DMS 273 treated with DMSO at 0.1 percent for 48 hours (cell line): ENCODE results near the gene GRK3.

Experiments used
- DNase-seq: peaks from one replicate; lab custom pipeline; 2025; lab: John Stamatoyannopoulos, UW

Gene GRK3

GRCh38 chr22:25626624-25626990, 62.1 kb downstream of the GRK3 start:
- DNase-seq: no peak

GRCh38 chr22:25627271-25627852, 62.9 kb downstream of the GRK3 start:
- no peak for DNase-seq

- no peak for DNase-seq
These were observed 64.0 kb downstream of the GRK3 start for GRCh38 chr22:25628494-25628893.

GRCh38 chr22:25629613-25630012, 65.1 kb downstream of the GRK3 start:
- DNase-seq: no peak

DNA sequence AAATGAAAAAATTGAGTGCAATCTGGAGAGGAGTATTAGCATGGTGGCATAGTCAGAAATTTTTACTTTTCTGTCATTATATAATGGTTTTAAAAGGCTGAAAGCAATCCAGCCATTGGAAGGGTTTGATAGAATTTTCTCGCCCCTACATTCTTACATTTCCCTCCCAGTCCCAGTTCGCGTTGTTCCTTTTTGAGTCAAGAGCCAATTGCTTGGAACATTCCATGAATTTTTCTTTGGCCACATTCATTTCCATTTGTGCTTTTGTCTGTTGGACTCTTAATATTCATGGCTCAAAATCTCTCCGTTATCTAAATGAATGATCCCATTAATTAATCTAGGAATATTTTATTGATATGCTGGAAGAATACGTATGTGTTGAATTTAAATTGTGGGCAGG, 66.0 kb downstream of the GRK3 start:
- DNase-seq: no peak

- no peak for DNase-seq
These were observed 71.8 kb downstream of the GRK3 start for GRCh38 chr22:25636323-25636722.

DNA sequence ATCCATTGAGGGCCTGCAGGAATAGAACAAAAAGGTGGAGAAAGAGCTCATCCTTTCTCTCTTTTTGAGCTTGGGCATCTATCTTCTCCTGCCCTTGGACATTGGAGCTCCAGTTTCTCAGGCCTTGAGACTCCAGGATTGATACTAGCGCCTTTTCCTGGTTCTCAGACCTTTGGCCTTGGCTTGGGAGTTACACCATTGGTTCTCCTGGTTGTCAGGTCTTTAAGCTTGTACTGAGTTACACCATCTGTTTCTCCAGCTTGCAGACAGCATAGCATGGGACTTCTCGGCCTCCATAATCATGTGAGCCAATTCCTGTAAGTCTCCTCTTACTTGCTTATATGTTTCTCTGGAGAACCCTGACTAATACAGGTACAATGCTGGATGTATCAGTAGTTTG, 72.6 kb downstream of the GRK3 start:
- DNase-seq: no peak

DNA sequence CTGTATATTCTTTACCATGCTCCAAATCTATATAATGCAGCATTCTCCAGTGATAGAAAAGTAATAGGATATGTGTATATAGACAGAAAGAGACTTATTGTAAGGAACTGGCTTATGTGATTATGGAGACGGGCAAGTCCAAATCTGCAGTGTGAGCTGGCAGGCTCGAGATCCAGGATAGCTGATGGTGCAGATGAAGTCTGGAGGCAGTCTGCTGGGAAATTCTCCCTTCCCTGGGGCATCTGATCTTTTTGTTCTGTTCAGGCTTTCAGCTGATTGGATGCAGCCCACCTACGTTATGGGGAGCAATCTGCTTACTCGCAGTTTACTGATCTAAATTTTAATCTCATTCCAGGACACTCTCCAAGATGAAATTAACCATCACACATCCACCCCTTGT, 73.2 kb downstream of the GRK3 start:
- no peak for DNase-seq

DNA sequence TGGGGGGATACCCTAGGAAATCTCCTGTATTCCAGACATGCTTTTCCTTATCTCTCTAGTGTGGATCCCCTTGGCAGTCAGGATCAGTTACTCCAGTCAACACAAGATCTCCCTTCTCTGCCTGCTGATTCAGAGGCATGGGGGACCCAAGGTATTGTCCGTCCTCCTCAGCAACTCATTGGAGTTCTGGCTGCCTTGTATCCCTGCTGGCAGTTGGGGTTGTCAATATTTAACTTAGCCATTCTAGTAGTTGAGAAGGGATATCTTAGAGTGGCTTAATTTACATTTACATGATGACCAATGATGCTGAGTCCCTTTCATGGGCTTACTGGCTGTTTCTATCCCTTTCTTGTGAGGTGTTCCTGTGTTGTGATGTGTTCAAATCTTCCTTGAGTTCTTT, 74.2 kb downstream of the GRK3 start:
- no peak for DNase-seq

GRCh38 chr22:25641650-25642049, 77.2 kb downstream of the GRK3 start:
- no peak for DNase-seq

GRCh38 chr22:25643232-25644000, 78.9 kb downstream of the GRK3 start:
- DNase-seq: no peak

- DNase-seq: no peak
These were observed 79.6 kb downstream of the GRK3 start for GRCh38 chr22:25644122-25644521.

GRCh38 chr22:25645266-25645665, 80.8 kb downstream of the GRK3 start:
- DNase-seq: no peak

- no peak for DNase-seq
These were observed 81.5 kb downstream of the GRK3 start for GRCh38 chr22:25645964-25646363.

- DNase-seq: no peak
These were observed 86.4 kb downstream of the GRK3 start for GRCh38 chr22:25650833-25651232.

- DNase-seq: no peak
These were observed 87.0 kb downstream of the GRK3 start for GRCh38 chr22:25651332-25652085.

DNA sequence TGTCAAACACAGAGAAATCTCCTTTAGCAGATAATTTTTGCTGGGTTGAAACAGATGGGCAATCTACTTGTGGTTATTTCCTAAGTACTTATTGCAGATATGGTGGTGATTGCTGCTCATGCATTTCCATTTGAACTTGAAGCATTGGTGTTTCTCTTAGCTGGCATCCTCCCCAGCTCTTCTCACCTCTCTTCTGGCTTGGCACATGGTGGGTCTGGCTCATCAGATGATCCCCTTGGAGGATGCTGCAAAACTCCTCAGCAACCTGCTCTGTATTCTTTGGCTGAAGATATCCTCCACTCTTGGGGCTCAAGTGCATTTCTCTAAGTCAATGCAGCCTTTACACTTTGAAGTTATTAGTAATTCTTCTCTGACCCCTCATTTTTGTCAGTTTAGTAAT, 90.2 kb downstream of the GRK3 start:
- no peak for DNase-seq

- no peak for DNase-seq
These were observed 91.0 kb downstream of the GRK3 start for GRCh38 chr22:25655371-25655935.

DNA sequence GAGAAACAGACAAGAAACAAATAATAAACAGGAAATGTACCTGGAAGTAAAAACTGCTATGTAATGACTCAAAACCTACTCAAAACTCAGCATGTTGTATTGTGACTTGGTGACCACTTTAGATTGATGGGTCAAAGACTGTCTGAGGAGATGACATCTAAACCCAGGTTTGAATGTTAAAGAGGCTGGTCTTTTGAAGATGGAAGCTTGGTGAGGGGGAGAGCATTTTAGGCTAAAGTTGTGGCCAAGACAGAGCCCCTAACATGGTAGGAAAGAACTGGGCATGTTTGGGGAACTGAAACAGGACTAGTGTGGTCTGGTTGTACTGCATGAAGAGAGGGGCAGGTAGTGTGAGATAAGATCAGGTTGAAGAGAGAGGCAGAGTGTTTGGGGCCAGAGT, 92.2 kb downstream of the GRK3 start:
- DNase-seq: no peak

GRCh38 chr22:25658633-25659032, 94.2 kb downstream of the GRK3 start:
- no peak for DNase-seq

GRCh38 chr22:25659413-25659812, 94.9 kb downstream of the GRK3 start:
- no peak for DNase-seq

- no peak for DNase-seq
These were observed 95.9 kb downstream of the GRK3 start for GRCh38 chr22:25660336-25660735.

- DNase-seq: no peak
These were observed 96.6 kb downstream of the GRK3 start for GRCh38 chr22:25661073-25661472.
